GM12878 (cell line): ENCODE results near the gene ROCK2. TPM values are rescaled to one million over a fixed set of nuclear protein-coding genes. Genes with fewer than 3 reads are reported as not detected.

Experiments used
- ATAC-seq: fragments of 200-7000 bp; cut with Tn5 transposase; 3 replicates; pipeline ENCODE4 v1.9.1; 2020; ENCODE audit warnings: mild to moderate bottlenecking, moderate library complexity
- BruUV-seq: library from RNA; stranded (reverse); fragments of 400-500 nt; replicated peaks from 2 replicates; lab custom pipeline; 2021; lab: Mats Ljungman, UMichigan
- CTCF ChIA-PET: fragments of 300-600 bp; sonication (Branson Sonifier 250); formaldehyde crosslinking; extraction: SDS; loops from one replicate; lab custom pipeline; 2021; ENCODE audit warnings: inconsistent platforms; lab: Yijun Ruan, JAX
- POLR2A ChIA-PET: fragments of 350-600 bp; formaldehyde crosslinking; extraction: SDS; loops from one replicate; lab custom pipeline; 2021; ENCODE audit warnings: inconsistent platforms; lab: Charles Lee
- RAD21 ChIA-PET: fragments of 300-600 bp; sonication (Branson Sonifier 250); formaldehyde crosslinking; loops from one replicate; lab custom pipeline; 2023; ENCODE audit warnings: antibody characterized with exemption; ENCODE audit not compliant: unreplicated experiment; lab: Charles Lee
- SMC1A ChIA-PET: fragments of 300-600 bp; sonication (Branson Sonifier 250); formaldehyde crosslinking; loops from one replicate; lab custom pipeline; 2023; ENCODE audit not compliant: unreplicated experiment, uncharacterized antibody; lab: Charles Lee
- DNase-seq: peaks from one replicate; pipeline ENCODE4 v3.0.0-alpha.2; 2011; ENCODE audit warnings: low read depth, low spot score
- FAIRE-seq: peaks from 3 replicates; lab custom pipeline; 2011; peaks lifted over from hg19 to GRCh38; lab: Jason Lieb, UNC
- H2AFZ ChIP-seq: 2 replicates; pipeline ENCODE4 v1.6.0; 2011; ENCODE audit warnings: low read depth, low read length, control low read depth; ENCODE audit not compliant: control insufficient read depth
- H3K27ac ChIP-seq: 2 replicates; pipeline ENCODE4 v1.5.1; 2011; ENCODE audit warnings: control low read depth; ENCODE audit not compliant: control insufficient read depth, insufficient read depth
- H3K27me3 ChIP-seq, 2 experiments: replicated peaks in 1 of 2; 2 replicates each; pipeline versions ENCODE4 v1.6.0 to v1.6.1; 2011; ENCODE audit warnings: low read length in 1 of 2; ENCODE audit not compliant: control insufficient read depth in 2 of 2, insufficient read depth in 2 of 2
- H3K36me3 ChIP-seq, 2 experiments: 2 replicates each; pipeline ENCODE4 v1.5.1; 2011; ENCODE audit warnings: low read length in 1 of 2; ENCODE audit not compliant: control insufficient read depth in 2 of 2, insufficient read depth in 2 of 2
- H3K4me1 ChIP-seq: 2 replicates; pipeline ENCODE4 v1.6.1; 2011; ENCODE audit warnings: mild to moderate bottlenecking, low read length, moderate library complexity, mixed read lengths; ENCODE audit not compliant: control insufficient read depth, insufficient read depth
- H3K4me2 ChIP-seq: 2 replicates; pipeline ENCODE4 v1.6.0; 2011; ENCODE audit warnings: control low read depth; ENCODE audit not compliant: control insufficient read depth, insufficient read depth
- H3K4me3 ChIP-seq: fragments of 200-600 bp; sonication (generic); 2 replicates; pipeline ENCODE4 v1.5.1; 2016
- H3K79me2 ChIP-seq: 2 replicates; pipeline ENCODE4 v1.6.0; 2011; ENCODE audit warnings: low read length; ENCODE audit not compliant: control insufficient read depth, insufficient read depth
- H3K9ac ChIP-seq: 2 replicates; pipeline ENCODE4 v1.8.0; 2011; ENCODE audit warnings: low read length, control low read depth, mixed read lengths; ENCODE audit not compliant: control insufficient read depth, insufficient read depth
- H3K9me3 ChIP-seq: replicated peaks from 3 replicates; pipeline ENCODE4 v1.5.1; 2011; ENCODE audit warnings: mild to moderate bottlenecking, low read length; ENCODE audit not compliant: control insufficient read depth, insufficient read depth
- H4K20me1 ChIP-seq: 2 replicates; pipeline ENCODE4 v1.6.0; 2011; ENCODE audit not compliant: control insufficient read depth, insufficient read depth
- E2F8 ChIP-seq: fragments of 450-650 bp; IDR thresholded peaks from 2 replicates; pipeline ENCODE4 v1.6.1; 2018; ENCODE audit warnings: mild to moderate bottlenecking, low read depth, moderate library complexity; ENCODE audit not compliant: partially characterized antibody
- MLLT1 ChIP-seq: fragments of 450-650 bp; IDR thresholded peaks from 2 replicates; pipeline ENCODE4 v1.6.1; 2016; ENCODE audit warnings: mild to moderate bottlenecking
- PAX5 ChIP-seq: IDR thresholded peaks from 2 replicates; pipeline ENCODE4 v1.6.1; 2011; ENCODE audit warnings: low read depth, low read length, borderline replicate concordance
- RAD21 ChIP-seq: IDR thresholded peaks from 2 replicates; pipeline ENCODE4 v1.6.1; 2011; ENCODE audit warnings: mild to moderate bottlenecking, low read depth, low read length, moderate library complexity; ENCODE audit not compliant: insufficient read depth
- ZBED1 ChIP-seq: IDR thresholded peaks from 2 replicates; pipeline ENCODE4 v1.6.1; 2016; ENCODE audit warnings: borderline replicate concordance
- ZNF592 ChIP-seq: fragments of 450-650 bp; IDR thresholded peaks from 2 replicates; pipeline ENCODE4 v1.6.1; 2017; ENCODE audit warnings: mild to moderate bottlenecking, moderate library complexity
- ZSCAN29 ChIP-seq: fragments of 450-650 bp; IDR thresholded peaks from 2 replicates; pipeline ENCODE4 v1.6.1; 2017; ENCODE audit warnings: mild to moderate bottlenecking, moderate library complexity
- in situ Hi-C: fragments of 300-500 bp; cut with MboI; formaldehyde crosslinking; loops from 9 replicates; pipeline ENCODE4 v1.14.3; 2018; ENCODE audit warnings: mixed read lengths
- intact Hi-C: fragments of 100-400 bp; cut with micrococcal nuclease; formaldehyde crosslinking; loops from one replicate; pipeline ENCODE4 v1.14.2; 2022; ENCODE audit not compliant: unreplicated experiment
- polyA plus RNA-seq, 11 experiments: library from polyadenylated mRNA; depleted of rRNA in 4 of 11; unstranded in 6 of 11; stranded (reverse) in 5 of 11; fragments of >200 nt; fragmentation: Nextera tagmentation in 4 of 11; fragmentation: Illumina TruSeq in 1 of 11; extraction: Ambion mirVana in 4 of 11; extraction: Trizol in 1 of 11; gene quantifications; 1 replicate in 1 of 11; 2 replicates in 10 of 11; pipeline versions ENCODE4 v1.2.1 to v1.2.3, GENCODE V29; 2011 to 2016; ENCODE audit warnings: inconsistent platforms in 2 of 11, missing spikeins in 2 of 11, low read depth in 1 of 11
- total RNA-seq, 4 experiments: library from RNA; depleted of rRNA in 3 of 4; stranded (reverse); fragments of >200 nt in 3 of 4; fragmentation: Illumina TruSeq in 1 of 4; extraction: Trizol in 1 of 4; gene quantifications; 2 replicates each; pipeline versions ENCODE4 v1.2.1 to v1.2.3, GENCODE V29; 2013 to 2021
- TF ChIP-seq, protein P1 (sequence below): fragments of 450-650 bp; IDR thresholded peaks from 2 replicates; pipeline ENCODE4 v1.6.1; 2017; ENCODE audit warnings: borderline replicate concordance

ROCK2 gene
- total and polyA plus RNA-seq, 10 of the 15 experiments (the other 5 are each of a cell fraction or from before 2014, with no cell fraction given): 4.6 to 22.1 (median 8.3) TPM

DNA sequence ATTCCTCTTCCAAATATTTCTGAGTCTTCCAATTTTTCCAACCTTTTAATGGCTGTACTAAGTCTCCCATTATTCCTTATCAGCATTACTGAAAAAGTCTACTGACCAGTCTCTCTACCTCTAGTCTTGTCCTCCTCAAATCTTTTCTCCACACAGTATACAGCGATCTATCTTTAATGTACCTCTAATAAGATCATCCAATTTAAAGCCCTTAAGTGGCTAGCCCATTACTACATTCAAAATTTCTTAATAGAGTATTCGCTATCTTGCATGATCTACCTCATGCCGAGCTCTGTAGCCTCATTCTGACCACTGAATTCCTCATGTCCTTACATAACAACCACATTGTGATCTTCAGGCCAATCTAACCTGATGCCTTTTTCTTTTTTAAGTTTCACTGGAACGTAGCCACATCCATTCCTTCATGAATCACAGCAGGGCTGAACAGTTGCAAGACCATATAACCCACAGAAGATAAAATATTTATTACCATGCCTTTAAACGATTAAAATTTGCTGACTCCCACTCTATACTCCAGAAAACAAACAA, 131.3 kb downstream of the ROCK2 start (continued):
- TF ChIP-seq ZNF592 (no peak), PAX5 (no peak), ZBED1 (no peak)
- TF ChIP-seq, protein P1, sequence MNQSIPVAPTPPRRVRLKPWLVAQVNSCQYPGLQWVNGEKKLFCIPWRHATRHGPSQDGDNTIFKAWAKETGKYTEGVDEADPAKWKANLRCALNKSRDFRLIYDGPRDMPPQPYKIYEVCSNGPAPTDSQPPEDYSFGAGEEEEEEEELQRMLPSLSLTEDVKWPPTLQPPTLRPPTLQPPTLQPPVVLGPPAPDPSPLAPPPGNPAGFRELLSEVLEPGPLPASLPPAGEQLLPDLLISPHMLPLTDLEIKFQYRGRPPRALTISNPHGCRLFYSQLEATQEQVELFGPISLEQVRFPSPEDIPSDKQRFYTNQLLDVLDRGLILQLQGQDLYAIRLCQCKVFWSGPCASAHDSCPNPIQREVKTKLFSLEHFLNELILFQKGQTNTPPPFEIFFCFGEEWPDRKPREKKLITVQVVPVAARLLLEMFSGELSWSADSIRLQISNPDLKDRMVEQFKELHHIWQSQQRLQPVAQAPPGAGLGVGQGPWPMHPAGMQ: no peak
- TF ChIP-seq, all 136 proteins: peak for 0

DNA sequence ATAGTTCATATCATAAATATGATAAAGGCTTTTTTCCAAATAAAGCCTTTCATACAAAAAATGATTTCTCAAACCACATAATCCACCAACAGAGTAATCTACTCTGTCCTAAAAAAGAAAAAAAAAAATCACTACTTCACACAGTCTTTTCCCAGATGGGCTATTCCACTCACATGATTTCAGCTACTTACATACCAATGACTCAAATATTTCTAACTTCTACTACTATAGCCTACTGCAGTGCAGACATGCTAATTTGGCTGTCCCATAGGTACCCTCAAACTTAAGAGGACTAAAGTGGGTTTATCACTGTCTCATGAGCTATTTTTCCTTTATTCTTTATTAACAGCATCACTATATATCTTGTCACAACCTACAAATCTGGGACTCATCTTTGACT, 131.8 kb downstream of the ROCK2 start:
- POLR2A ChIA-PET: no interaction called here

More for the DNA sequence above, 131.8 kb downstream of the ROCK2 start:
- SMC1A ChIA-PET: no interaction called here
- H3K4me3 ChIP-seq: no peak overlapping the region
- no TSS peak for BruUV-seq
- TF ChIP-seq ZSCAN29 (no peak), RAD21 (no peak), E2F8 (no peak), MLLT1 (no peak)
- TF ChIP-seq, all 136 proteins: peak for 0
- in situ Hi-C loops (no loop called here), intact Hi-C loops (no loop called here)
- RAD21 ChIA-PET: no interaction called here
- H3K4me1 ChIP-seq: no peaks in the 10 kb centered on the region
- H2AFZ ChIP-seq: no peak overlapping the region
- H3K27ac ChIP-seq: no peak overlapping the region
- H3K79me2 ChIP-seq: no peaks in the 10 kb centered on the region
- H3K36me3 ChIP-seq: peaks cover 0 to 11% of the 10 kb centered on the region in 2 experiments; a peak in 2 of 4 replicates
- H3K27me3 ChIP-seq: no peaks in the 10 kb centered on the region
- H4K20me1 ChIP-seq: no peaks in the 10 kb centered on the region
- ATAC-seq (no peak), DNase-seq (no peak), FAIRE-seq (no peak)
- H3K9ac ChIP-seq: no peak overlapping the region
- no peaks in the 10 kb centered on the region for H3K9me3 ChIP-seq
- no peak overlapping the region for H3K4me2 ChIP-seq
- CTCF ChIA-PET: no interaction called here
